ENCODE measurements around the gene CCNI. TPM values are rescaled to one million over a fixed set of nuclear protein-coding genes. Genes with fewer than 3 reads are reported as not detected.
"Not testable (repeated sequence)": the region's sequence is repeated elsewhere in the genome, so short reads cannot be mapped to it uniquely, and the experiment has no call there.

Gene CCNI
- total RNA-seq, 4 donors from 2014 or later, result 132 to 220 (median 176) TPM

GRCh38 chr4:77092975-77093374, 17.2 kb upstream of the CCNI start:
- Histone ChIP-seq H3K36me3 (no peaks in the 10 kb centered on the region), H3K4me1 (peaks cover 0 to 4% (median 0%) of the 10 kb centered on the region in 4 donors), H3K27ac (peak overlapping the region in 1 of 4 donors; percentile 5), H3K27me3 (no peaks in the 10 kb centered on the region), H3K9me3 (no peaks in the 10 kb centered on the region), H3K4me3 (no peak overlapping the region)
- DNase-seq, result no peak
- no peak for TF ChIP-seq CTCF (IDR thresholded peaks at IDR 0.05)
- no peak for TF ChIP-seq POLR2A (IDR thresholded peaks at IDR 0.05)

DNA sequence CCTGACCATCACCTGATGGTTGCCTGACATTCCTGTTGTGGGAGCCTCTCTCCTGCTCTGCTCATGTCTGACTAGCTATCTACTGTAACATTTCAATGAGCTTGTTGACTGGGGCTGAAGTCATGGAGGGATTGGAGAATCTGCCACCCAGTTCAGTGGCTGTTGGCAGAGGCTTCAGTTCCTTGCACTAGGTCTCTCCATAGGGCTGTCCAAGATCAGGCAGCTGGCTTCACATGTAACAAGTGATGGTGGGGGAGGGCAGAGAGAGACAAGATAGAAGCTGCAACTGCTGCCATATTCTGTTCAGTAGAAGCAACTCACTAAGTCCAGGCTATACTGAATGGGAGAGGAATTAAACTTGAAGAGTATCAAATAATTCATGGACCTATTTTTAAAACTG, 14.1 kb upstream of the CCNI start:
- no peaks in the 10 kb centered on the region for H3K36me3 ChIP-seq
- no peak for TF ChIP-seq POLR2A (IDR thresholded peaks at IDR 0.05)
- no peak for TF ChIP-seq CTCF (IDR thresholded peaks at IDR 0.05)
- peaks cover 0 to 4% (median 0%) of the 10 kb centered on the region in 4 donors for H3K4me1 ChIP-seq

DNA sequence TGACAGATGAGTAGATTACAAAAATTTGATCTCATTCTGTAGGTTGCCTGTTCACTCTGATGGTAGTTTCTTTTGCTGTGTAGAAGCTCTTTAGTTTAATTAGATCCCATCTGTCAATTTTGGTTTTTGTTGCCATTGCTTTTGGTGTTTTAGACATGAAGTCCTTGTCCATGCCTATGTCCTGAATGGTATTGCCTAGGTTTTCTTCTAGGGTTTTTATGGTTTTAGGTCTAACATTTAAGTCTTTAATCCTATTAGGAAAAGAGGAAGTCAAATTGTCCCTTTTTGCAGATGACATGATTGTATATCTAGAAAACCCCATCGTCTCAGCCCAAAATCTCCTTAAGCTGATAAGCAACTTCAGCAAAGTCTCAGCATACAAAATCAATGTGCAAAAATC, 11.2 kb upstream of the CCNI start:
- H3K9me3 ChIP-seq, H3K27me3 ChIP-seq, DNase-seq, H3K4me1 ChIP-seq, H3K36me3 ChIP-seq, H3K4me3 ChIP-seq, H3K27ac ChIP-seq: not testable (repeated sequence)

More for the DNA sequence above, 14.1 kb upstream of the CCNI start:
- no peaks in the 10 kb centered on the region for H3K27me3 ChIP-seq
- DNase-seq, result no peak
- H3K9me3 ChIP-seq, result no peaks in the 10 kb centered on the region
- no peak overlapping the region for H3K4me3 ChIP-seq
- no peak overlapping the region for H3K27ac ChIP-seq

DNA sequence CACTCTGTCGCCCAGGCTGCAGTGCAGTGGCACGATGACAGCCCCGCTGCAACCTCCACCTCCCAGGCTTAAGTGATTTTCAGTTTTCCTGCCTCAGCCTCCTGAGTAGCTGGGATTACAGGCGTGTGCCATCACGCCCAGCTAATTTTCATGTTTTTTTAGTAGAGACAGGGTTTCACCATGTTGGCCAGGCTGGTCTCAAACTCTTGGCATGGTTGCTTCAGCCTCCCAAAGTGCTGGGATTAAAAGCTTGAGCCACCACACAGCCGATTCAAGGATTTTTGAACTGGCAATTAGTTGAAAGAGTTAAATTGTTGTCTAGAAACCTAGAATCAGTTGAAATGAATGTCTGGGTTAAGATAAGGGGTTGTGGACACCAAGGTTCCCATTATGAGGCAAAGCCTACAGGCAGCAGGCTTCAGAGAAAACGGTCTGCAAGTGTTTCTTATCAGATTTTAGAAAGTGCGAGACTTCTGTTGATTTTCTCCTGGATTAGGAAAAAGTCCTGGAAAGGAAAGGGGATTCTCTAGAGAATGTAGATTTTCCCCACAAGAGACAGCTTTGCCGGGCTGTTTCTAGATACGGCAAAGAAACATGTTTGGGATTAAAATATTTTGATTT, 8.3 kb upstream of the CCNI start:
- no peak for DNase-seq
- TF ChIP-seq POLR2A (IDR thresholded peaks at IDR 0.05), result no peak
- no peak for TF ChIP-seq CTCF (IDR thresholded peaks at IDR 0.05)
- Histone ChIP-seq H3K9me3 (no peaks in the 10 kb centered on the region), H3K27me3 (no peaks in the 10 kb centered on the region), H3K27ac (no peak overlapping the region), H3K36me3 (no peaks in the 10 kb centered on the region), H3K4me3 (no peak overlapping the region), H3K4me1 (no peaks in the 10 kb centered on the region)

GRCh38 chr4:77082886-77083608, 7.3 kb upstream of the CCNI start:
- no peaks in the 10 kb centered on the region for H3K27me3 ChIP-seq

DNA sequence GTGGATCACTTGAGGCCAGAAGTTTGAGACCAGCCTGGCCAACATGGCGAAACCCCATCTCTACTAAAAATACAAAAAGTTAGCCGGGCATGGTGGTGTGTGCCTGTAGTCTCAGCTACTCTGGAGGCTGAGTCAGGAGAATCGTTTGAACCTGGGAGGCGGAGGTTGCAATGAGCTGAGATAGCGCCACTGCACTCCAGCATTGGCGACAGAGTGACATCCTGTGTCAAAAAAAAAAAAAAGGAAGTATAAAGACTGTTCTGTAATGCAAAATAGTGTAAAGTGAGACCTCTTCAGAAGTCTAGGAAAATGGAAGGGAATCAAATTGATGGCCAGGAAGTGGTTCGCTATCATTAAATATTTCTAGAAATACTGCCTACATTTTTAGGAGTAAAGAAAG, 5.0 kb upstream of the CCNI start:
- H3K9me3 ChIP-seq, H3K36me3 ChIP-seq, H3K4me3 ChIP-seq, H3K27ac ChIP-seq, H3K27me3 ChIP-seq, DNase-seq: not testable (repeated sequence)
- peaks cover 0 to 12% (median 0%) of the 10 kb centered on the region in 4 donors for H3K4me1 ChIP-seq

More at GRCh38 chr4:77082886-77083608, 7.3 kb upstream of the CCNI start:
- no peak for TF ChIP-seq POLR2A (IDR thresholded peaks at IDR 0.05)
- TF ChIP-seq CTCF (IDR thresholded peaks at IDR 0.05), result no peak
- H3K27ac ChIP-seq, result no peak overlapping the region
- H3K4me1 ChIP-seq, result peaks cover 0 to under 1% (median 0%) of the 10 kb centered on the region in 4 donors
- no peaks in the 10 kb centered on the region for H3K9me3 ChIP-seq
- H3K36me3 ChIP-seq, result no peaks in the 10 kb centered on the region
- no peak overlapping the region for H3K4me3 ChIP-seq
- no peak for DNase-seq

Data from Peyer's patch (tissue), 4 donors.